ENCODE measurements around the gene GASK1A.

GASK1A gene

GRCh38 chr3:43077707-43078106 is 98.6 kb downstream of the GASK1A start:
- no peak for DNase-seq (ENCODE audit: extremely low read depth, low read depth)
- TF ChIP-seq, protein P1, sequence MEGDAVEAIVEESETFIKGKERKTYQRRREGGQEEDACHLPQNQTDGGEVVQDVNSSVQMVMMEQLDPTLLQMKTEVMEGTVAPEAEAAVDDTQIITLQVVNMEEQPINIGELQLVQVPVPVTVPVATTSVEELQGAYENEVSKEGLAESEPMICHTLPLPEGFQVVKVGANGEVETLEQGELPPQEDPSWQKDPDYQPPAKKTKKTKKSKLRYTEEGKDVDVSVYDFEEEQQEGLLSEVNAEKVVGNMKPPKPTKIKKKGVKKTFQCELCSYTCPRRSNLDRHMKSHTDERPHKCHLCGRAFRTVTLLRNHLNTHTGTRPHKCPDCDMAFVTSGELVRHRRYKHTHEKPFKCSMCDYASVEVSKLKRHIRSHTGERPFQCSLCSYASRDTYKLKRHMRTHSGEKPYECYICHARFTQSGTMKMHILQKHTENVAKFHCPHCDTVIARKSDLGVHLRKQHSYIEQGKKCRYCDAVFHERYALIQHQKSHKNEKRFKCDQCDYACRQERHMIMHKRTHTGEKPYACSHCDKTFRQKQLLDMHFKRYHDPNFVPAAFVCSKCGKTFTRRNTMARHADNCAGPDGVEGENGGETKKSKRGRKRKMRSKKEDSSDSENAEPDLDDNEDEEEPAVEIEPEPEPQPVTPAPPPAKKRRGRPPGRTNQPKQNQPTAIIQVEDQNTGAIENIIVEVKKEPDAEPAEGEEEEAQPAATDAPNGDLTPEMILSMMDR (IDR thresholded peaks at IDR 0.05; ENCODE audit: low read depth, low read length), result no peak

GRCh38 chr3:43079536-43080332 is 100.6 kb downstream of the GASK1A start:
- TF ChIP-seq, protein P1 (IDR thresholded peaks at IDR 0.05; ENCODE audit: low read depth, low read length), result no peak
- DNase-seq (ENCODE audit: extremely low read depth, low read depth), result no peak

- TF ChIP-seq, protein P1 (IDR thresholded peaks at IDR 0.05; ENCODE audit: low read depth, low read length), result no peak
- no peak for DNase-seq (ENCODE audit: extremely low read depth, low read depth)
These were observed 101.8 kb downstream of the GASK1A start for GRCh38 chr3:43080726-43081568.

- no peak for DNase-seq (ENCODE audit: extremely low read depth, low read depth)
- TF ChIP-seq, protein P1 (IDR thresholded peaks at IDR 0.05; ENCODE audit: low read depth, low read length), result no peak
These were observed 102.7 kb downstream of the GASK1A start for GRCh38 chr3:43081796-43082195.

- TF ChIP-seq, protein P1 (IDR thresholded peaks at IDR 0.05; ENCODE audit: low read depth, low read length), result no peak
- DNase-seq (ENCODE audit: extremely low read depth, low read depth), result no peak
These were observed 103.3 kb downstream of the GASK1A start for GRCh38 chr3:43082457-43082856.

DNA sequence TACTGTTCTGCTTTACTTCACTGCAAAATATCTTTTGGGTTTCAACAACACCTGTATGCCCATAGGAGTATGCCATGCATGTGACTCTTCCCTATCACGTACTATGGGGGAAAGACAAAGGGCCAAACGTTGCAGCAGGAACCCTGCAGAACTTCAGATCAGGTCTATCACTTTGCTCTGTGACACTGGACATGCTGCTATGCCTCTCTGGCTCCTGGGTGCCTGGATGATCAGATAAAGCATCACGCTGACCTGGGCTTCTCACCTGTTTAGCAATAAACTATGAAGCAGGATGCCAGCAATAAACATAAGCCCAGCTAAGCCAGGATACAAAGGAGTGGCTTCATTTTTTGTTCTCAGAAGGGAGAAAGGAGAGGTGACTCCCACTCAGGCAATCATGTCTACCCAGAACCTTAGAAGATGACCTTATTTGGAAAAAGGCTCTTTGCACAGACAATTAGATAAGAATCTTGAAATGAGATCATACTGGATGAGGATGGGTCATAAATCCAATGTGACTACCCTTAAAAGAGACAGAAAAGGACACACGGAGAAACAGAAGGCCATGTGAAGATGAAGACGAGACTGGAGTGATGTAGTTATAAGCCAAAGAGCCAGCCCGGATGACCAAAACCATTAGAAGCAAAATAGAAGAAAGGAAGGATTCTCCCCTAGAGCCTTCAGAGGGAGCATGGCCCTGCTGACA is 107.5 kb downstream of the GASK1A start:
- no peak for DNase-seq (ENCODE audit: extremely low read depth, low read depth)
- TF ChIP-seq, protein P1 (IDR thresholded peaks at IDR 0.05; ENCODE audit: low read depth, low read length), result no peak
